ENCODE results near the gene FHAD1.

DNA sequence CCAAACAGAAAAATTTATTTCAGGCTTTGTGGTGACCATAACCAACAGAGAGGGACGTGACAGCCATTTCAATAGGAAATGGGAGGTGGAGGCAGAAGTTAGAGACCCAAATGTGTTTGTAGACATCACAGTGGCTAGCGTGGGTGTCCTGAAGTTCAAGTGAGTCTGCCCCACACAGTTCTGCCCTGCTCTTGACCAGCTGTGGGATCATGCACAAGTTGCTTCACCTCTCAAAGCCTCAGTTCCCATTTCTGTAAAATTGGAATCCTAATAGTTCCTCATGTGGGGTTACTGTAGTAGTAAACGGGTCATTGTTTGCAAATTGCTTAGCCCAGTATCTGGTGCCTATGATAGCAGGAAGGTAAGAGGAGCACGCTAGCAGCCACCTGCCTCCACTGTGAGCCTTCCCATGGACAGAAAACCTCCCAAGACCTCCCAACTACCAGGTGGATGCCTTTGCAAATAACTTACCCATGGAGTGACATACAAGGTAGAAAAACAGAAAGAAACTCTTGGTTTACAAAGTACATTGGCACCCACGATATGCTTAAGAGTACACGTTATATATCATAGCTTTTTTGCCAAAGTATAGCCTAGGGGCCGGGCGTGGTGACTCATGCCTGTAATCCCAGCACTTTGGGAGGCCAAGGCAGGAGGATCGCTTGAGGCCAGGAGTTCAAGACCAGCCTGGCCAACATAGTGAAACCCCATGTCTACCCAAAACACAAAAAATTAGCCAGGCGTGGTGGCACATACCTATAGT lies 29.1 kb downstream of the FHAD1 start:
- no peak for TF ChIP-seq EZH2 (IDR thresholded peaks at IDR 0.05; ENCODE audit: borderline replicate concordance, low read length)
- TF ChIP-seq, protein P1, sequence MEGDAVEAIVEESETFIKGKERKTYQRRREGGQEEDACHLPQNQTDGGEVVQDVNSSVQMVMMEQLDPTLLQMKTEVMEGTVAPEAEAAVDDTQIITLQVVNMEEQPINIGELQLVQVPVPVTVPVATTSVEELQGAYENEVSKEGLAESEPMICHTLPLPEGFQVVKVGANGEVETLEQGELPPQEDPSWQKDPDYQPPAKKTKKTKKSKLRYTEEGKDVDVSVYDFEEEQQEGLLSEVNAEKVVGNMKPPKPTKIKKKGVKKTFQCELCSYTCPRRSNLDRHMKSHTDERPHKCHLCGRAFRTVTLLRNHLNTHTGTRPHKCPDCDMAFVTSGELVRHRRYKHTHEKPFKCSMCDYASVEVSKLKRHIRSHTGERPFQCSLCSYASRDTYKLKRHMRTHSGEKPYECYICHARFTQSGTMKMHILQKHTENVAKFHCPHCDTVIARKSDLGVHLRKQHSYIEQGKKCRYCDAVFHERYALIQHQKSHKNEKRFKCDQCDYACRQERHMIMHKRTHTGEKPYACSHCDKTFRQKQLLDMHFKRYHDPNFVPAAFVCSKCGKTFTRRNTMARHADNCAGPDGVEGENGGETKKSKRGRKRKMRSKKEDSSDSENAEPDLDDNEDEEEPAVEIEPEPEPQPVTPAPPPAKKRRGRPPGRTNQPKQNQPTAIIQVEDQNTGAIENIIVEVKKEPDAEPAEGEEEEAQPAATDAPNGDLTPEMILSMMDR (IDR thresholded peaks at IDR 0.05; ENCODE audit: low read length): no peak

All from OCI-LY1 (cell line).